MCF 10A (cell line): ENCODE data around the gene CAMK1D. TPM values are rescaled to one million over a fixed set of nuclear protein-coding genes. Genes with fewer than 3 reads are reported as not detected.
A peak's percentile ranks its signal among the peaks of the same experiment; 100 is the strongest.

Source experiments
- BruUV-seq: library from RNA; stranded (reverse); fragments of 400-500 nt; replicated peaks from 2 replicates; lab custom pipeline; 2021; lab: Mats Ljungman, UMichigan
- CTCF ChIA-PET: fragments of 300-600 bp; sonication (Branson Sonifier 250); formaldehyde crosslinking; extraction: SDS; loops from one replicate; lab custom pipeline; 2021; ENCODE audit warnings: antibody characterized with exemption, inconsistent platforms; lab: Yijun Ruan, JAX
- POLR2A ChIA-PET: fragments of 300-600, 350-650 bp; sonication (Branson Sonifier 250); formaldehyde crosslinking; extraction: SDS; loops from one replicate; lab custom pipeline; 2020; ENCODE audit warnings: antibody characterized with exemption, inconsistent platforms; lab: Yijun Ruan, JAX
- DNase-seq: peaks from one replicate; pipeline ENCODE4 v3.0.0-alpha.2; 2018; ENCODE audit not compliant: unreplicated experiment
- H3K27ac Mint-ChIP-seq: one replicate; pipeline ENCODE4 v1.8.0; 2022; ENCODE audit warnings: mild to moderate bottlenecking, low read depth, mixed read lengths; ENCODE audit not compliant: unreplicated experiment
- H3K27me3 Mint-ChIP-seq: one replicate; pipeline ENCODE4 v1.8.0; 2022; ENCODE audit warnings: mixed read lengths; ENCODE audit not compliant: insufficient read depth, unreplicated experiment
- H3K36me3 Mint-ChIP-seq: one replicate; pipeline ENCODE4 v1.8.0; 2022; ENCODE audit warnings: mild to moderate bottlenecking, moderate library complexity, mixed read lengths; ENCODE audit not compliant: insufficient read depth, unreplicated experiment
- H3K4me1 Mint-ChIP-seq: one replicate; pipeline ENCODE4 v1.8.0; 2022; ENCODE audit warnings: mixed read lengths; ENCODE audit not compliant: insufficient read depth, unreplicated experiment
- H3K4me3 Mint-ChIP-seq: one replicate; pipeline ENCODE4 v1.8.0; 2022; ENCODE audit warnings: mild to moderate bottlenecking, moderate library complexity, mixed read lengths; ENCODE audit not compliant: unreplicated experiment
- H3K9me3 Mint-ChIP-seq: one replicate; pipeline ENCODE4 v1.8.0; 2022; ENCODE audit warnings: mixed read lengths; ENCODE audit not compliant: unreplicated experiment
- CTCF ChIP-seq: fragments of 200-600 bp; IDR thresholded peaks from one replicate; pipeline ENCODE4 v1.8.0; 2022; ENCODE audit warnings: antibody characterized with exemption, mild to moderate bottlenecking; ENCODE audit not compliant: unreplicated experiment
- intact Hi-C: fragments of 100-400 bp; cut with micrococcal nuclease; formaldehyde crosslinking; loops from 2 replicates; pipeline ENCODE4 v1.14.1; 2022
- total RNA-seq: library from RNA; stranded (reverse); gene quantifications from 2 replicates; pipeline ENCODE4 v1.2.3, GENCODE V29; 2022

CAMK1D gene
- total RNA-seq, 1 experiment from 2014 or later: 1.7 TPM

DNA sequence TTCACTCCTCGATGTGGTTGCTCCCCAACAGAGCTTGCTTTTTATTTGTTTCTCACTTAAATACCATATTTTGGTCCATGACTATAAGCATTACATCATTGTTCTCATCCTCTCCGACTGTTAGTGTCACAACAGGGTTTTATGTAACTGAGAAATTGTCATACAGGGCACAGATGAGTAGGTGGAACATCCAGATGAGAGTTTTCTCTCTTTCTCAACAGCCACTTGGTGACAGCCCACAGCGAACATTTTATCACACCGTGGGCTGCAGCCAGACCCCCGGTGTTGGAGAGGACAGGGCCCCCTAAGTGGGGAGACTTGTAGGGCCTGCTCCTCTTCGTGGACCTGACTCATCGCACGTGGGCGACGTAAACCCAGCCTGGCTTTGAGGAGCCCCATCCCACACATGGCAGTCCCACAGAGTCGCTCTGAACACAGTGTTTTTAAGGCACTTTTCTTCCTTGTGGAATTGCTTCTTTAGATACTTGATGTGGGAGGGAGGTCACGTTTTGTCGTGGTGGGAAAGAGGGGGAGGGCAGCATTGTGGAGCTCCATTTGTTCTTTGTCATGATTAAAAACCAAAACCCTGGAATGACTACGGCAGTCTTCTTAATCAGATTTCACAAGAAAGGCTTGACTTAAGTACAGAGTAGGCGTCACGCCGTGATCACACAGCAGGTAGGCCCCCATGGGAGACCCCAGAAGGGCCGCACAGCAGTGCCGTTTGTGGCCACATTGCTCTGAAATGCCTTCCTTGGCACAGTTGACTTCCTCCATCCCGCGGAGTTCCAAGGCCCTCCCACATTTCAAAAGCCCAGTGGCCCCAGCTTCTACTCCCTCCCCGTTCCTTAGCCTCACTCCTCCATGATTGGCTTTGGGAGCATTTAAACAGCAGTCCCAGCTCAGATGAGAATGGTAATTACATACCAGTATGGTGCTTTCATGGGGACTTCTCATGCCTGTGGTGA, 431.6 kb downstream of the CAMK1D start:
- TF ChIP-seq CTCF: no peak
- ChIA-PET POLR2A (no interaction called here), CTCF (interaction anchor here (0.6 to 2.6 kb wide), 5 partner anchors 121 to 1965 kb away, joined by 3 to 16 read pairs (median 5); no protein-coding TSS in a partner anchor)
- no peaks in the 10 kb centered on the region for H3K27me3 Mint-ChIP-seq
- H3K36me3 Mint-ChIP-seq: no peaks in the 10 kb centered on the region
- no peak overlapping the region for H3K4me3 Mint-ChIP-seq
- BruUV-seq: no TSS peak
- H3K27ac Mint-ChIP-seq: no peak overlapping the region
- intact Hi-C loops: loop anchor here (5.0 kb wide), 1 partner anchor 291 kb away; no protein-coding TSS in a partner anchor
- no peak for DNase-seq
- no peaks in the 10 kb centered on the region for H3K4me1 Mint-ChIP-seq
- H3K9me3 Mint-ChIP-seq: no peaks in the 10 kb centered on the region

DNA sequence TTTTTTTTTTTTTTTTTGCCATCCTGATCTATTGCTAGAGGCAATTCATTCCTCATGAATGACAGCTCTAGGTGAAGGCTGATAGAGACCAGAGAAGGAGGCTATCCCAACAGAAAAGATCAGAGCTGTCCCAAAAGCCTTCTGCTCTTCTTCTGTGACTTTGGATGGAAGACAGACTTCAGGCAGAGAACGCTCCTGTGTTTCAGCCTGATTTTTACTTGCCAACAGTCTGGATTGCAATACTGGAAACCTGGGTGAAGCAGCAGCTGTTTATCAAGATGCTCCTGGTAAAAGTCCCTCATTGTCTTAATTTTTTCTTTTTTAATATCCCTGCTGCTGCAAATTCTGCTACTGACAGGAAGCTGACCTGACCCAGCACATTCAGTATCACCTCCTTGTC, 432.6 kb downstream of the CAMK1D start:
- Mint-ChIP-seq H3K27ac (no peak overlapping the region), H3K4me1 (no peaks in the 10 kb centered on the region), H3K36me3 (no peaks in the 10 kb centered on the region), H3K4me3 (no peak overlapping the region), H3K9me3 (no peaks in the 10 kb centered on the region), H3K27me3 (no peaks in the 10 kb centered on the region)
- no peak for TF ChIP-seq CTCF
- CTCF ChIA-PET: interaction anchor here (0.6 to 2.6 kb wide), 19 partner anchors 11 to 317 kb away, joined by 3 to 16 read pairs (median 4); partner anchors contain the start of gene OPTN
- no peak for DNase-seq
- BruUV-seq: no TSS peak
- intact Hi-C loops: loop anchor here (1.0 to 5.0 kb wide), 2 partner anchors 120 to 290 kb away; no protein-coding TSS in a partner anchor
- POLR2A ChIA-PET: no interaction called here

DNA sequence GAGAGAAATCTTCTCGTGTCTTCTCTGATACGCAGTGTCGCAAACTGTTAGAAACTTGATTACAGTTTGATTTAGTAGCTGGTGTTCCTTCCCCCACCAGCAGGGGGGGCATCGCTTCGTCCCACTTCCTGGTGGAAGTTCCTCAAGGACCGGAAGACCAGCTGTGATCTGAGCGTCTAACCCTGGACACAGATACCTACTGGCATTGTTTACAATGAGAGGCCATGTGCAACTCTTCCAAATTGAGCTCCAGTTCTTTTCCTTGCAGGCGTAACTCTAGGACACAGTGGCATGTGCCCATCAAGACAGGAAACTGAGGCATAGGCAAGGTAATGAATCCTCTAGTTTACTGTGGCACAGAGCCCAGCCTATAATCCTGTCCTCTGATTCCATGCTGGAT, 433.2 kb downstream of the CAMK1D start:
- TF ChIP-seq CTCF: peak; percentile 61
- Mint-ChIP-seq H3K4me1 (no peaks in the 10 kb centered on the region), H3K27me3 (no peaks in the 10 kb centered on the region), H3K27ac (no peak overlapping the region), H3K4me3 (no peak overlapping the region), H3K36me3 (no peaks in the 10 kb centered on the region), H3K9me3 (no peaks in the 10 kb centered on the region)
- DNase-seq: peak; percentile 56
- CTCF ChIA-PET: interaction anchor here (0.6 to 2.6 kb wide), 20 partner anchors 11 to 317 kb away, joined by 3 to 16 read pairs (median 4); partner anchors contain the start of gene OPTN
- POLR2A ChIA-PET: interaction anchor here (0.5 to 0.7 kb wide), 2 partner anchors 35 to 120 kb away, joined by 3 read pairs; no protein-coding TSS in a partner anchor
- intact Hi-C loops: loop anchor here (1.0 to 5.0 kb wide), 2 partner anchors 120 to 290 kb away; no protein-coding TSS in a partner anchor
- BruUV-seq: no TSS peak

DNA sequence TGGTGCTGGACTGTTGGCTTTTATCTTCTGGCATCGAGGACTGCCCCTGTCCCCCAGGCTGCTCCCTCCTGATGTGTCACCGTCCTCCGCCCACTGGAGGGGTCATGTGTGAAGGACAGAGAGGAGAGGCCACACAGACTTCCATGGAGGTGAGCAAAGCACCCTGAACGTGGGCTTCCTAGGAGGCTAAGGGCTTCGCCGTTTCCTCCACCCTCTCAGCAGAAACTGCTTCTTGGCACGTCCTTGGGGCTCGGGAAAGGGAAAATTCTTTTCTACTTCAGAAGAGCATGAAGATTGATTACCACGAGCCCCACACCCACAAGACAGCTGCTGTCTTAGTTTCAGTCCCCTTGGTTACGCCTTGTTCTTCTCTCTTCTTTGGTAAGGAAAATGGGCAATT, 433.9 kb downstream of the CAMK1D start:
- Mint-ChIP-seq H3K4me3 (no peak overlapping the region), H3K27ac (no peak overlapping the region), H3K36me3 (no peaks in the 10 kb centered on the region), H3K9me3 (no peaks in the 10 kb centered on the region), H3K4me1 (no peaks in the 10 kb centered on the region), H3K27me3 (no peaks in the 10 kb centered on the region)
- no TSS peak for BruUV-seq
- POLR2A ChIA-PET: interaction anchor here (0.6 to 0.7 kb wide), 2 partner anchors 81 to 119 kb away, joined by 3 read pairs; no protein-coding TSS in a partner anchor
- intact Hi-C loops: loop anchor here (5.0 kb wide), 1 partner anchor 289 kb away; no protein-coding TSS in a partner anchor
- no peak for DNase-seq
- CTCF ChIA-PET: interaction anchor here (0.6 to 2.3 kb wide), 6 partner anchors 9 to 273 kb away, joined by 3 to 14 read pairs (median 3); no protein-coding TSS in a partner anchor
- TF ChIP-seq CTCF: no peak
